OCI-LY3 (cell line): ENCODE data around the gene TBX2.

ENCODE experiments used
- H2AFZ ChIP-seq: fragments of 200-600, 300-600 bp; shearing (Covaris generic); 2 replicates; pipeline ENCODE4 v1.6.0; 2014; ENCODE audit warnings: antibody characterized with exemption, low read depth, low read length
- H3K27ac ChIP-seq: fragments of 200-600, 300-600 bp; sonication (generic); 2 replicates; pipeline ENCODE4 v1.5.1; 2014; ENCODE audit warnings: mild to moderate bottlenecking, low read length, moderate library complexity, mixed read lengths
- H3K27me3 ChIP-seq: fragments of 200-600, 300-600 bp; sonication (generic); 2 replicates; pipeline ENCODE4 v1.6.1; 2014; ENCODE audit warnings: low read depth, low read length, mixed read lengths
- H3K36me3 ChIP-seq: fragments of 200-600, 300-600 bp; sonication (generic); replicated peaks from 2 replicates; pipeline ENCODE3; 2014; ENCODE audit warnings: low read depth, low read length, mixed read lengths
- H3K4me1 ChIP-seq: fragments of 300-600, 200-600 bp; sonication (generic); 2 replicates; pipeline ENCODE4 v1.6.1; 2014; ENCODE audit warnings: low read length, mixed read lengths
- H3K4me2 ChIP-seq: fragments of 200-600, 300-600 bp; sonication (generic); 2 replicates; pipeline ENCODE4 v1.6.1; 2014; ENCODE audit warnings: low read length, mixed read lengths
- H3K4me3 ChIP-seq: fragments of 300-600, 200-600 bp; sonication (generic); 2 replicates; pipeline ENCODE4 v1.5.1; 2014; ENCODE audit warnings: antibody characterized with exemption, mild to moderate bottlenecking, low read length, moderate library complexity
- H3K79me2 ChIP-seq: fragments of 300-600, 200-600 bp; shearing (Covaris generic); 2 replicates; pipeline ENCODE4 v1.6.1; 2014; ENCODE audit warnings: mild to moderate bottlenecking, low read length, mixed read lengths
- H3K9ac ChIP-seq: fragments of 300-600, 200-600 bp; shearing (Covaris generic); 2 replicates; pipeline ENCODE4 v1.6.0; 2014; ENCODE audit warnings: mild to moderate bottlenecking, low read length, moderate library complexity
- H3K9me3 ChIP-seq: fragments of 200-600, 300-600 bp; shearing (Covaris generic); 2 replicates; pipeline ENCODE4 v1.6.1; 2014; ENCODE audit warnings: low read length, mixed read lengths; ENCODE audit not compliant: insufficient read depth
- H4K20me1 ChIP-seq: fragments of 200-600, 300-600 bp; sonication (generic); 2 replicates; pipeline ENCODE4 v1.6.1; 2016; ENCODE audit warnings: low read length, mixed read lengths; ENCODE audit not compliant: insufficient read depth
- EZH2phosphoT487 ChIP-seq: fragments of 200-600 bp; shearing (Covaris generic); IDR thresholded peaks from 2 replicates; pipeline ENCODE4 v1.6.1; 2018; ENCODE audit warnings: antibody characterized with exemption, mixed run types, low read depth
- TF ChIP-seq, protein P1 (sequence below): fragments of 200-600, 300-600 bp; sonication (generic); IDR thresholded peaks from 2 replicates; pipeline ENCODE4 v1.5.1; 2014; ENCODE audit warnings: antibody characterized with exemption, low read length, low read depth

Gene TBX2

DNA sequence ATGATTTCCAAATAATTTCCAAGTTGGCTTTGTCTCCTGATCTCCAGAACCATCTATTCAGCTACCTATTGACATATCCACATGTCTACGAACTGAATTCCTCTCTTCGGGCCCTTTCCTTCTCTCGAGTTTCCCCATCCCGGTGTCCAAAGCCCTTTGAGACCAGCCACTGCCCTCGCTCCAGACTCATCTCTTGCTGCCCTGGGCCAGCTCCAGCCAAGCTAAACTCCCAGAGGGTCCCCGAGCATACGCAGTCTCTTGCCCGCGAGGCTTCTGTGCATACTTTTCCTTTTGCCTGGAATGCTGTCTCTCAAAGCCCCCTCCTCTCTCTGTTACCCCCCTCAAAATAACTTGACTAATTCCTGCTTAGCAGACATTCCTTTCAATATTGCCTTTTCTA is 27.2 kb upstream of the TBX2 start:
- Histone ChIP-seq H3K9me3 (no peaks in the 10 kb centered on the region), H3K36me3 (no peaks in the 10 kb centered on the region), H3K27me3 (no peaks in the 10 kb centered on the region), H3K27ac (no peak overlapping the region), H3K9ac (no peak overlapping the region), H3K4me2 (no peak overlapping the region), H3K79me2 (no peaks in the 10 kb centered on the region), H3K4me1 (no peaks in the 10 kb centered on the region), H2AFZ (no peak overlapping the region), H3K4me3 (no peak overlapping the region), H4K20me1 (no peaks in the 10 kb centered on the region)
- no peak for TF ChIP-seq EZH2phosphoT487
- TF ChIP-seq, protein P1, sequence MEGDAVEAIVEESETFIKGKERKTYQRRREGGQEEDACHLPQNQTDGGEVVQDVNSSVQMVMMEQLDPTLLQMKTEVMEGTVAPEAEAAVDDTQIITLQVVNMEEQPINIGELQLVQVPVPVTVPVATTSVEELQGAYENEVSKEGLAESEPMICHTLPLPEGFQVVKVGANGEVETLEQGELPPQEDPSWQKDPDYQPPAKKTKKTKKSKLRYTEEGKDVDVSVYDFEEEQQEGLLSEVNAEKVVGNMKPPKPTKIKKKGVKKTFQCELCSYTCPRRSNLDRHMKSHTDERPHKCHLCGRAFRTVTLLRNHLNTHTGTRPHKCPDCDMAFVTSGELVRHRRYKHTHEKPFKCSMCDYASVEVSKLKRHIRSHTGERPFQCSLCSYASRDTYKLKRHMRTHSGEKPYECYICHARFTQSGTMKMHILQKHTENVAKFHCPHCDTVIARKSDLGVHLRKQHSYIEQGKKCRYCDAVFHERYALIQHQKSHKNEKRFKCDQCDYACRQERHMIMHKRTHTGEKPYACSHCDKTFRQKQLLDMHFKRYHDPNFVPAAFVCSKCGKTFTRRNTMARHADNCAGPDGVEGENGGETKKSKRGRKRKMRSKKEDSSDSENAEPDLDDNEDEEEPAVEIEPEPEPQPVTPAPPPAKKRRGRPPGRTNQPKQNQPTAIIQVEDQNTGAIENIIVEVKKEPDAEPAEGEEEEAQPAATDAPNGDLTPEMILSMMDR, result no peak

DNA sequence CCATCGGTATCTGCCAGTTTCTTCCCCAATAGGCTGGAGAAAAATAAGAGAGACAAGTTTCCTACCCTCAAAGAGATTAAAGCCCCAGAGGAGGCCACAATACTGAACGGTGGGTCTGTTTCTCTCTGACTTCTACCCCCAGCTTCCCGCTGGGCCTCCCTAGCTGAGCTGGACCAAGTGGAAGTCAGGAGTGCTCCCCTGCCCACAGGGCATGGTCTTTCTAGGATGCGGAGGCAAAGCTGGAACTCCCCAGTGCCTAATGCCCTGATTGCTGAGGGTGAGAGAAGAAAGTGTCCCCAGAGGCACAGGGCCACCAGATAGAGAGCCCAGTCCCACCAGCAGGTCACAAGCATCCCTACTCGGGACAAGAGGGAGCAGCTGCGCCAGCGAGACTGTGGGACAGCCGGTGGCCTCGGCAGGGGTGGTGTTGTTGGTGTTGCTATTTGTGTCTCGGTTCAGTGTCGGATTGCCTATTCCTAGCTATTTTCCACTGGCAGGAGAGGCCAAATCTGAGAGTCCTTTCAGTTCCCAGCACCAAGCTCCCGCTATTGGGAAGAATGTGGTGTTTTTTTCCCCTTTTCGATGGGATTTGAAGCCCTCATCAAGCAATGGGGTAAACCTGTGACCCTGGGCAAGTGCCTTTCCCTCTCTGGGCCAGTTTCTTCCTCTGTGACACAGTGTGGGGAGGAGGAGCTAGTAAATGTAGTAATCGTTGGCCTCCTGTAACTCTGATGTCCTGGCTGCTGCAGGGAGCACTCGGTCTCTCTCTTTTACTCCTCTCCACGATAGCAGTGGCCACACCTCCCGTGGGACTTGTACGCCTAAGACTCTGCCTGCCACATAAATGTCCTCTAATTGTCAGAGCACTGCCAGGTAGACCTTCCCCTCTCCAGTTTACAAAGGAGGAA is 22.5 kb upstream of the TBX2 start:
- no peak overlapping the region for H3K27ac ChIP-seq
- no peak overlapping the region for H3K9ac ChIP-seq
- no peaks in the 10 kb centered on the region for H3K36me3 ChIP-seq
- no peaks in the 10 kb centered on the region for H3K9me3 ChIP-seq
- H3K79me2 ChIP-seq, result no peaks in the 10 kb centered on the region
- H2AFZ ChIP-seq, result no peak overlapping the region
- no peak for TF ChIP-seq EZH2phosphoT487
- TF ChIP-seq, protein P1, result no peak
- H3K27me3 ChIP-seq, result no peaks in the 10 kb centered on the region
- H4K20me1 ChIP-seq, result no peaks in the 10 kb centered on the region
- no peak overlapping the region for H3K4me3 ChIP-seq
- H3K4me1 ChIP-seq, result no peaks in the 10 kb centered on the region
- no peak overlapping the region for H3K4me2 ChIP-seq

DNA sequence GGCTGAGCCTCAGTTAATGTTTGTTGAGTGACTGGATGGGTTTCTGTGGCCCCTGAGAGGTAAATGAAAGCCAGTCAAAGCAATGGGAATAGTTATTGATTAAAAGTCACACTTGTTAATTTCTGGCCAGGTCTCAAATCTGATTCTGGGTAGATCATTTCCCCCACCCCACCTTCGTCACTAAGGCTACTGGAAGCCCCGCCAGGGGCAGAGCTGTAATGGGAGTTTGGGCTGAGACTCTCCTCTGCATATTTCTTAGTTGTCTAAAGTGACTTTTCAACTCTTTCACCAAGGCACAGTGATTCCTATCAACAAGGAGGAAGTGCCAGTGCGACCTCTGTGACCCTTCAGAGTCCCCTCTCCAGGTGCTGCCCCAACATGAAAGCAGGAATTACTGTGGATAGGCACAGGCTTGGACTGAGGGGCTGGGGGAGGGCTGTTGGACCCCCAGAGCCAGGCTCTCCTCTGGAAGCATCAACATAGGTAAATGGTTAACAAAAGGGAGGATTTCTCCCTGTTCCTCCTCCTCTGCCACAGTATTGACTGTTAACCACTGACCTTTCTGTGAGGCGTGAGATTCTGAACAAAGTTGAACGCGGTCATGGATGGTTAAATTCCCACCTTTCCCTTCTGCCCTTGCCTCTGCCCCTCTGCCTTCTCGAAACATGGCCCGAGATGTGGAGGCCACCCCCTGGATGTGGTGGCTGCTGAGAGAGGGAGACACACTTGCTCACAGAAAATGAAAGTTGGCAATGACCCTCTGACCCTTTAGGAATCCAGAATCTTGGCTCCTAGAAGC is 20.8 kb upstream of the TBX2 start:
- no peaks in the 10 kb centered on the region for H3K27me3 ChIP-seq
- no peak overlapping the region for H3K27ac ChIP-seq
- no peaks in the 10 kb centered on the region for H3K36me3 ChIP-seq
- no peak for TF ChIP-seq EZH2phosphoT487
- TF ChIP-seq, protein P1, result no peak
- no peaks in the 10 kb centered on the region for H3K9me3 ChIP-seq
- no peaks in the 10 kb centered on the region for H4K20me1 ChIP-seq
- no peak overlapping the region for H3K9ac ChIP-seq
- no peak overlapping the region for H3K4me2 ChIP-seq
- no peaks in the 10 kb centered on the region for H3K79me2 ChIP-seq
- no peak overlapping the region for H3K4me3 ChIP-seq
- H3K4me1 ChIP-seq, result no peaks in the 10 kb centered on the region
- H2AFZ ChIP-seq, result no peak overlapping the region

DNA sequence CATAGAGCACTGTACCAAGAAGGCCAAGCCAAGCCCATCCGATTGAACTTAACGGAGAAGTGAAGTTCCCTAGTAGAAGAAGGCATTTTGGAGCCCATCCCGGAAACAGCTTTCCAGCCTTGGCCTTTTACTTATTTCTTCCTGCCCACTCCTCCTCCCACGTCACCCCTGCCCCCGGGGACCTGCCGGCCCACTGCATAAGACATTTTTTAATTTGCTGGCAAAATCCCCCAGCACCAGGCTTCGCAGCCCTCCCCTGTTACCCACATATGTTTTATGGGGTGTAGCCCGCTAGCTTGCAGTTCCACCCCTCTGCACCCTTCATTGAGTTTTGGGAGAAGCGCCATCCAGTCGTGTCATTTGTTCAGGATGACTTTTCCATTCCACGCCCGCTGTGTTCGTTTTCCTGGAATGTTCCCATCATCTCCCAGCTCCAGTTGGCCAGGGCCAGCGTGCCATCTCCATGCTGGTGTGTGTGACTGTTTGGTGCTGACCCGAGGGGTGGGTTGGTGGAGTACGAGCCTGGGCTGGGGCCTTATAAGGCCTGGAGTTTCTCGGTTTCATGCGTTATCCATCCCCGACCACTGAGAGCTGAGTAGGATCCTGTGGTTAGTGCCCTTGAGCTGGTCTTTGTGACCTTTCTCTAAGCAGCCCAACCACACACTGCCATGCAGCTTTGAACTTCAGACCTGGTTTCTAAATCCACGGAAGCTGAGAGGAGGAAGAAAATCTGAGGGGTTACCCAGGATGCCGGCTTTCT is 20.0 kb upstream of the TBX2 start:
- Histone ChIP-seq H3K4me3 (no peak overlapping the region), H3K27ac (no peak overlapping the region), H3K4me2 (no peak overlapping the region), H3K4me1 (no peaks in the 10 kb centered on the region), H3K9me3 (no peaks in the 10 kb centered on the region), H3K79me2 (no peaks in the 10 kb centered on the region), H3K9ac (no peak overlapping the region), H4K20me1 (no peaks in the 10 kb centered on the region), H2AFZ (no peak overlapping the region), H3K36me3 (no peaks in the 10 kb centered on the region), H3K27me3 (no peaks in the 10 kb centered on the region)
- TF ChIP-seq EZH2phosphoT487, result no peak
- TF ChIP-seq, protein P1, result no peak
